GM21576 (cell line): Measurements from ENCODE around the gene FGF2.
A peak's percentile ranks its signal among the peaks of the same experiment; 100 is the strongest.
"Not testable (repeated sequence)": the region's sequence is repeated elsewhere in the genome, so short reads cannot be mapped to it uniquely, and the experiment has no call there.

Source experiments
- ATAC-seq: cut with Tn5 transposase; IDR thresholded peaks from one replicate; pipeline ENCODE4 v1.9.1; 2021; ENCODE audit warnings: mild to moderate bottlenecking, moderate library complexity; ENCODE audit not compliant: unreplicated experiment

The FGF2 gene

GRCh38 chr4:122826553-122827257, at the start of gene FGF2:
FGF2 (plus strand) TSS chr4:122826831; CDS start chr4:122827175, 344 bp downstream.
- ATAC-seq, result peak; percentile 16

GRCh38 chr4:122776916-122777315, 49.7 kb upstream of the FGF2 start:
- no peak for ATAC-seq

GRCh38 chr4:122777846-122778673, 48.6 kb upstream of the FGF2 start:
- no peak for ATAC-seq

- no peak for ATAC-seq
Observed at GRCh38 chr4:122781486-122781885, 45.1 kb upstream of the FGF2 start.

- ATAC-seq, result no peak
Observed at GRCh38 chr4:122783301-122784215, 43.1 kb upstream of the FGF2 start.

- ATAC-seq, result no peak
Observed at GRCh38 chr4:122784261-122784660, 42.4 kb upstream of the FGF2 start.

GRCh38 chr4:122785099-122785498, 41.5 kb upstream of the FGF2 start:
- no peak for ATAC-seq

GRCh38 chr4:122786296-122786695, 40.3 kb upstream of the FGF2 start:
- ATAC-seq, result not testable (repeated sequence)

- ATAC-seq, result not testable (repeated sequence)
Observed at GRCh38 chr4:122786920-122787319, 39.7 kb upstream of the FGF2 start.

GRCh38 chr4:122787940-122788339, 38.7 kb upstream of the FGF2 start:
- ATAC-seq, result no peak

- ATAC-seq, result no peak
Observed at GRCh38 chr4:122788935-122789334, 37.7 kb upstream of the FGF2 start.

GRCh38 chr4:122793811-122794210, 32.8 kb upstream of the FGF2 start:
- ATAC-seq, result no peak

GRCh38 chr4:122796801-122797404, 29.7 kb upstream of the FGF2 start:
- no peak for ATAC-seq

GRCh38 chr4:122797405-122798094, 29.1 kb upstream of the FGF2 start:
- ATAC-seq, result peak; percentile 14

- peak; percentile 48 for ATAC-seq
Observed at GRCh38 chr4:122798101-122798500, 28.5 kb upstream of the FGF2 start.

- ATAC-seq, result no peak
Observed at GRCh38 chr4:122798917-122799316, 27.7 kb upstream of the FGF2 start.

- no peak for ATAC-seq
Observed at GRCh38 chr4:122803788-122804208, 22.8 kb upstream of the FGF2 start.

- no peak for ATAC-seq
Observed at GRCh38 chr4:122806981-122807679, 19.5 kb upstream of the FGF2 start.

- no peak for ATAC-seq
Observed at GRCh38 chr4:122810669-122811068, 16.0 kb upstream of the FGF2 start.
